Lung (tissue), 12 donors: ENCODE data around the gene GUCA2B. TPM values are rescaled to one million over a fixed set of nuclear protein-coding genes. Genes with fewer than 3 reads are reported as not detected.

Source experiments
- ATAC-seq: fragments of 200-7000 bp; cut with Tn5 transposase; one replicate; pipeline ENCODE4 v1.9.1; 2020; ENCODE audit warnings: moderate number of reproducible peaks; ENCODE audit not compliant: insufficient read depth, low FRiP score
- DNase-seq, 3 donors: peaks; one replicate each; pipeline ENCODE4 v3.0.0-alpha.2; 2013 to 2017
- H3K27ac ChIP-seq, 2 donors: one replicate each; pipeline ENCODE4 v1.5.1; 2013; ENCODE audit warnings: mild to moderate bottlenecking in 2 of 2, moderate library complexity in 2 of 2, control low read depth in 1 of 2, inconsistent platforms in 1 of 2, low read depth in 1 of 2, low read length in 1 of 2
- H3K27me3 ChIP-seq, 3 donors: one replicate each; pipeline ENCODE4 v1.5.1; 2013; ENCODE audit warnings: low read length in 2 of 3; ENCODE audit not compliant: control insufficient read depth in 3 of 3, insufficient read depth in 3 of 3
- H3K36me3 ChIP-seq, 4 donors: one replicate each; pipeline ENCODE4 v1.5.1; 2013; ENCODE audit warnings: low read length in 4 of 4, mild to moderate bottlenecking in 1 of 4, moderate library complexity in 1 of 4; ENCODE audit not compliant: control insufficient read depth in 4 of 4, insufficient read depth in 4 of 4
- H3K4me1 ChIP-seq, 5 donors: one replicate each; pipeline ENCODE4 v1.5.1; 2013; ENCODE audit warnings: low read length in 5 of 5, mild to moderate bottlenecking in 2 of 5, moderate library complexity in 1 of 5; ENCODE audit not compliant: control insufficient read depth in 5 of 5, insufficient read depth in 5 of 5
- H3K4me3 ChIP-seq: one replicate; pipeline ENCODE4 v1.5.1; 2013; ENCODE audit warnings: mild to moderate bottlenecking, control low read depth, moderate library complexity
- H3K9ac ChIP-seq, 2 donors: one replicate each; pipeline ENCODE4 v1.5.1; 2013; ENCODE audit warnings: low read length in 2 of 2, control low read depth in 1 of 2; ENCODE audit not compliant: insufficient read depth in 1 of 2
- H3K9me3 ChIP-seq, 4 donors: one replicate each; pipeline ENCODE4 v1.5.1; 2013; ENCODE audit warnings: low read length in 3 of 4, mild to moderate bottlenecking in 1 of 4, moderate library complexity in 1 of 4; ENCODE audit not compliant: control insufficient read depth in 4 of 4, insufficient read depth in 3 of 4
- CTCF ChIP-seq: IDR thresholded peaks from 2 replicates; pipeline ENCODE4 v1.5.1; 2012; ENCODE audit warnings: mild to moderate bottlenecking; ENCODE audit errors: control extremely low read depth, extremely low read depth
- WGBS, 2 donors: extraction: QIAGEN DNeasy Blood & Tissue Kit; methylation state at CpG; one replicate each; pipeline ENCODE4 v1.1.7; 2013; 5-methylcytosine and 5-hydroxymethylcytosine counted together
- polyA plus RNA-seq, 2 donors: library from polyadenylated mRNA; stranded (reverse); fragments of 200-250 nt; gene quantifications; one replicate each; pipeline ENCODE4 v1.2.1, GENCODE V29; 2013
- total RNA-seq, 2 donors: library from RNA; depleted of rRNA in 1 of 2; stranded (reverse); fragments of >200 nt in 1 of 2; gene quantifications; one replicate each; pipeline ENCODE4 v1.2.1, GENCODE V29; 2014 to 2021
- donor health status: control.
- donor health status: control.
- donor health status: Bipolar disorder and iron deficiency.
- donor health status: healthy.
- donor health status: DM: yes; HTN: yes; CAD: no.

The GUCA2B gene
- total and polyA plus RNA-seq, 4 donors: not detected

- Histone ChIP-seq H3K36me3 (no peaks in the 10 kb centered on the region), H3K4me3 (no peak overlapping the region), H3K27me3 (peaks cover 0 to 2% (median 2%) of the 10 kb centered on the region in 3 donors), H3K27ac (no peak overlapping the region), H3K9ac (no peak overlapping the region), H3K9me3 (peaks cover 0 to 3% (median 0%) of the 10 kb centered on the region in 4 donors), H3K4me1 (no peaks in the 10 kb centered on the region)
- 94 to 95% methylated on average over 3 of the region's 3 CpGs for WGBS, 2 donors
- TF ChIP-seq CTCF: no peak
- ATAC-seq (no peak), DNase-seq (no peak)
These were observed 30.8 kb upstream of the GUCA2B start for GRCh38 chr1:42122408-42122807.

- Histone ChIP-seq H3K27ac (no peak overlapping the region), H3K27me3 (no peaks in the 10 kb centered on the region), H3K4me1 (peaks cover 0 to 10% (median 2%) of the 10 kb centered on the region in 5 donors), H3K4me3 (no peak overlapping the region), H3K36me3 (no peaks in the 10 kb centered on the region), H3K9me3 (peaks cover 0 to 3% (median 0%) of the 10 kb centered on the region in 4 donors), H3K9ac (no peak overlapping the region)
- WGBS, 2 donors: 60 to 98% methylated on average over 1 of the region's 1 CpG
- no peak for TF ChIP-seq CTCF
- DNase-seq (no peak), ATAC-seq (no peak)
These were observed 27.7 kb upstream of the GUCA2B start for GRCh38 chr1:42125552-42125951.

GRCh38 chr1:42127767-42128166 lies 25.4 kb upstream of the GUCA2B start:
- Histone ChIP-seq H3K27ac (no peak overlapping the region), H3K27me3 (no peaks in the 10 kb centered on the region), H3K9me3 (no peaks in the 10 kb centered on the region), H3K36me3 (no peaks in the 10 kb centered on the region), H3K4me1 (peaks cover 0 to 10% (median 2%) of the 10 kb centered on the region in 5 donors), H3K9ac (no peak overlapping the region), H3K4me3 (no peak overlapping the region)
- 92 to 95% methylated on average over 6 of the region's 6 CpGs for WGBS, 2 donors
- TF ChIP-seq CTCF: no peak
- ATAC-seq: no peak
- no peak for DNase-seq

- Histone ChIP-seq H3K9ac (no peak overlapping the region), H3K4me3 (no peak overlapping the region), H3K36me3 (no peaks in the 10 kb centered on the region), H3K9me3 (no peaks in the 10 kb centered on the region), H3K4me1 (peaks cover 0 to 10% (median 2%) of the 10 kb centered on the region in 5 donors), H3K27ac (no peak overlapping the region), H3K27me3 (no peaks in the 10 kb centered on the region)
- DNase-seq (no peak), ATAC-seq (no peak)
- no peak for TF ChIP-seq CTCF
- 74% methylated on average over 2 of the region's 2 CpGs for WGBS, 2 donors
These were observed 24.7 kb upstream of the GUCA2B start for GRCh38 chr1:42128499-42128898.
